IMR-90 (cell line): Measurements from ENCODE around the gene RNF217. TPM values are rescaled to one million over a fixed set of nuclear protein-coding genes. Genes with fewer than 3 reads are reported as not detected.

ENCODE experiments used
- ATAC-seq: fragments of 200-7000 bp; cut with Tn5 transposase; 2 replicates; pipeline ENCODE4 v1.9.1; 2020; ENCODE audit warnings: low read depth, mild to moderate bottlenecking, moderate library complexity
- BruUV-seq: library from RNA; stranded (reverse); fragments of 400-500 nt; replicated peaks from 2 replicates; lab custom pipeline; 2021; lab: Mats Ljungman, UMichigan
- CTCF ChIA-PET: fragments of 300-600 bp; formaldehyde crosslinking; extraction: SDS; loops from one replicate; lab custom pipeline; 2021; ENCODE audit warnings: antibody characterized with exemption; lab: Yijun Ruan, JAX
- POLR2A ChIA-PET: fragments of 300-600 bp; sonication (Branson Sonifier 250); formaldehyde crosslinking; loops from one replicate; lab custom pipeline; 2022; ENCODE audit warnings: antibody characterized with exemption; ENCODE audit not compliant: unreplicated experiment; lab: Charles Lee
- DNase-seq: peaks from one replicate; pipeline ENCODE4 v3.0.0; 2013
- H2AFZ ChIP-seq: replicated peaks from 2 replicates; pipeline ENCODE3; 2013; ENCODE audit warnings: low read length, mild to moderate bottlenecking; ENCODE audit not compliant: poor library complexity
- H2AK5ac ChIP-seq: 2 replicates; pipeline ENCODE4 v1.6.1; 2013; ENCODE audit warnings: low read depth, low read length, inconsistent platforms
- H2AK9ac ChIP-seq: replicated peaks from 2 replicates; pipeline ENCODE3; 2013; ENCODE audit warnings: mild to moderate bottlenecking, low read depth, low read length, moderate library complexity; ENCODE audit not compliant: poor library complexity
- H2BK120ac ChIP-seq: 2 replicates; pipeline ENCODE4 v1.6.1; 2013; ENCODE audit warnings: low read depth, low read length, inconsistent platforms
- H2BK15ac ChIP-seq: 3 replicates; pipeline ENCODE4 v1.6.1; 2013; ENCODE audit warnings: low read depth, low read length, inconsistent platforms
- H2BK20ac ChIP-seq: 2 replicates; pipeline ENCODE4 v1.6.1; 2013; ENCODE audit warnings: low read depth, mild to moderate bottlenecking, inconsistent platforms, low read length, moderate library complexity
- H2BK5ac ChIP-seq: 2 replicates; pipeline ENCODE4 v1.6.1; 2013; ENCODE audit warnings: mild to moderate bottlenecking, low read depth, low read length, inconsistent platforms; ENCODE audit not compliant: poor library complexity, severe bottlenecking
- H3K14ac ChIP-seq: replicated peaks from 2 replicates; pipeline ENCODE4 v1.6.1; 2013; ENCODE audit warnings: low read depth, low read length, inconsistent platforms
- H3K18ac ChIP-seq: 2 replicates; pipeline ENCODE4 v1.6.1; 2013; ENCODE audit warnings: low read depth, low read length, control low read depth
- H3K23ac ChIP-seq: 2 replicates; pipeline ENCODE4 v1.6.1; 2013; ENCODE audit warnings: low read depth, low read length, inconsistent platforms
- H3K27ac ChIP-seq: 2 replicates; pipeline ENCODE4 v1.5.1; 2013; ENCODE audit warnings: mild to moderate bottlenecking, control low read depth, low read length; ENCODE audit not compliant: insufficient read depth
- H3K27me3 ChIP-seq: 2 replicates; pipeline ENCODE4 v1.6.1; 2013; ENCODE audit warnings: low read length; ENCODE audit not compliant: control insufficient read depth, insufficient read depth
- H3K36me3 ChIP-seq: 2 replicates; pipeline ENCODE4 v1.6.1; 2013; ENCODE audit warnings: low read length, mixed read lengths; ENCODE audit not compliant: control insufficient read depth, insufficient read depth
- H3K4ac ChIP-seq: 2 replicates; pipeline ENCODE4 v1.6.1; 2013; ENCODE audit warnings: low read depth, low read length, inconsistent platforms
- H3K4me1 ChIP-seq: 2 replicates; pipeline ENCODE4 v1.6.1; 2013; ENCODE audit warnings: low read length, mixed read lengths; ENCODE audit not compliant: control insufficient read depth, insufficient read depth
- H3K4me2 ChIP-seq: 2 replicates; pipeline ENCODE4 v1.6.1; 2013; ENCODE audit warnings: low read depth, mild to moderate bottlenecking, control low read depth, low read length, moderate library complexity
- H3K4me3 ChIP-seq: 2 replicates; pipeline ENCODE4 v1.5.1; 2013; ENCODE audit warnings: low read depth, mild to moderate bottlenecking, control low read depth, low read length, moderate library complexity; ENCODE audit not compliant: insufficient read depth
- H3K56ac ChIP-seq: 2 replicates; pipeline ENCODE4 v1.6.1; 2013; ENCODE audit warnings: low read length, inconsistent platforms; ENCODE audit not compliant: insufficient read depth; ENCODE audit errors: extremely low read depth
- H3K79me1 ChIP-seq, 2 experiments: 2 replicates each; pipeline ENCODE4 v1.6.1; 2013; ENCODE audit warnings: low read length in 2 of 2, inconsistent platforms in 1 of 2, low read depth in 1 of 2
- H3K9ac ChIP-seq: 2 replicates; pipeline ENCODE4 v1.6.1; 2013; ENCODE audit warnings: low read depth, low read length, control low read depth
- H3K9me1 ChIP-seq: 2 replicates; pipeline ENCODE4 v1.6.1; 2013; ENCODE audit warnings: low read length, inconsistent platforms; ENCODE audit not compliant: insufficient read depth
- H3K9me3 ChIP-seq: 2 replicates; pipeline ENCODE4 v1.6.1; 2013; ENCODE audit warnings: low read length; ENCODE audit not compliant: control insufficient read depth, insufficient read depth
- H4K20me1 ChIP-seq: 2 replicates; pipeline ENCODE4 v1.6.1; 2013; ENCODE audit warnings: low read length, inconsistent platforms; ENCODE audit not compliant: insufficient read depth
- H4K5ac ChIP-seq: 2 replicates; pipeline ENCODE4 v1.6.1; 2013; ENCODE audit warnings: mild to moderate bottlenecking, low read depth, low read length, control low read depth
- H4K8ac ChIP-seq, 2 experiments: 2 replicates each; pipeline ENCODE4 v1.6.1; 2013; ENCODE audit warnings: low read depth in 2 of 2, low read length in 2 of 2, control low read depth in 1 of 2, inconsistent platforms in 1 of 2
- H4K91ac ChIP-seq: 2 replicates; pipeline ENCODE4 v1.6.1; 2013; ENCODE audit warnings: low read depth, low read length, inconsistent platforms; ENCODE audit not compliant: insufficient read depth
- CEBPB ChIP-seq: IDR thresholded peaks from 2 replicates; pipeline ENCODE4 v1.6.1; 2012; ENCODE audit warnings: low read depth, low read length, improper control_type of control experiment
- CTCF ChIP-seq: conservative IDR thresholded peaks from 2 replicates; pipeline ENCODE4 v1.5.1; 2012; ENCODE audit warnings: mild to moderate bottlenecking, low read depth, low read length, improper control_type of control experiment
- ELK1 ChIP-seq: fragments of 150-350 bp; IDR thresholded peaks from 2 replicates; pipeline ENCODE4 v1.6.1; 2016; ENCODE audit warnings: low read depth, mild to moderate bottlenecking, low read length, moderate library complexity, borderline replicate concordance
- MAFK ChIP-seq: IDR thresholded peaks from 2 replicates; pipeline ENCODE4 v1.6.1; 2012; ENCODE audit warnings: low read depth, low read length, improper control_type of control experiment
- POLR2A ChIP-seq: IDR thresholded peaks from 2 replicates; pipeline ENCODE4 v1.6.1; 2012; ENCODE audit warnings: mild to moderate bottlenecking, low read depth, low read length
- WGBS, 2 experiments: methylation state at CpG; one replicate each; pipeline versions ENCODE4 v1.1.5 to v1.1.7; 2013; ENCODE audit warnings: missing lambda C conversion rate in 2 of 2; ENCODE audit not compliant: insufficient read length in 1 of 2; ENCODE audit errors: extremely low coverage in 2 of 2; 5-methylcytosine and 5-hydroxymethylcytosine counted together
- dilution Hi-C: fragments of 300-500 bp; cut with HindIII; formaldehyde crosslinking; loops from one replicate; pipeline ENCODE4 v1.14.3; 2018; ENCODE audit warnings: low sequenced_read_pairs; ENCODE audit not compliant: unreplicated experiment
- in situ Hi-C: fragments of 300-500 bp; cut with MboI; formaldehyde crosslinking; loops from 3 replicates; pipeline ENCODE4 v1.14.3; 2019; ENCODE audit warnings: low sequenced_read_pairs, inconsistent platforms, mixed read lengths
- intact Hi-C: fragments of 100-400 bp; cut with micrococcal nuclease; formaldehyde crosslinking; loops from 2 replicates; pipeline ENCODE4 v1.10.0; 2022
- polyA plus RNA-seq, 3 experiments: library from polyadenylated mRNA; depleted of rRNA; stranded (reverse); fragments of >200 nt; gene quantifications; 2 replicates each; pipeline ENCODE4 v1.2.3, GENCODE V29; 2012; ENCODE audit warnings: low replicate concordance in 1 of 3
- total RNA-seq: library from RNA; depleted of rRNA; stranded (reverse); fragments of >200 nt; gene quantifications from 2 replicates; pipeline ENCODE4 v1.2.3, GENCODE V29; 2012

RNF217 gene
- total and polyA plus RNA-seq, 2 of the 4 experiments (the other 2 are of a cell fraction): 11.7 to 20.4 TPM

GRCh38 chr6:125100074-125100652, 137.9 kb downstream of the RNF217 start:
- Histone ChIP-seq H2AK9ac (no peak overlapping the region), H2AK5ac (peak overlapping the region; percentile 93), H3K4me2 (peak overlapping the region; percentile 98; the same call in 1 of the 2 replicates), H3K4me3 (no peak overlapping the region), H3K18ac (peak overlapping the region; percentile 99), H3K23ac (peak overlapping the region; percentile 77; the same call in 1 of the 2 replicates), H3K27me3 (no peaks in the 10 kb centered on the region), H3K14ac (peak overlapping the region; percentile 89), H3K27ac (peak overlapping the region; percentile 48; the same call in 1 of the 2 replicates), H2BK5ac (peak overlapping the region; percentile 100), H3K9me1 (peaks cover 9% of the 10 kb centered on the region), H2BK120ac (peak overlapping the region; percentile 96), H3K9me3 (no peaks in the 10 kb centered on the region), H3K36me3 (no peaks in the 10 kb centered on the region), H4K91ac (peak overlapping the region; percentile 94), H3K4ac (peak overlapping the region; percentile 93), H4K5ac (peak overlapping the region; percentile 99), H4K20me1 (no peaks in the 10 kb centered on the region), H4K8ac (peak overlapping the region; percentile 49 to 92), H3K4me1 (peaks cover 35% of the 10 kb centered on the region), H2AFZ (peak overlapping the region; percentile 95), H2BK15ac (peak overlapping the region; percentile 53), H3K56ac (peak overlapping the region; percentile 1; the same call in 1 of the 2 replicates), H2BK20ac (peak overlapping the region; percentile 93), H3K79me1 (peaks cover 0 to 9% of the 10 kb centered on the region in 2 experiments; a peak in 2 of 4 replicates), H3K9ac (peak overlapping the region; percentile 96; the same call in 1 of the 2 replicates)
- DNase-seq (no peak), ATAC-seq (no peak)
- CTCF ChIA-PET: interaction anchor here (1.1 to 1.7 kb wide), 3 partner anchors 14 to 35 kb away, joined by 3 to 9 read pairs (median 3); no protein-coding TSS in a partner anchor
- dilution Hi-C loops (no loop called here), in situ Hi-C loops (loop anchor here (25.0 kb wide), 1 partner anchor 138 kb away; the partner anchor contains the start of gene RNF217), intact Hi-C loops (loop anchor here (1.0 to 5.0 kb wide), 2 partner anchors 136 to 202 kb away; partner anchors contain the start of gene HDDC2)
- BruUV-seq: no TSS peak
- WGBS, 2 experiments: 100% methylated on average over 1 of the region's 10 CpGs; no CpG with 5 or more reads in 1 of the 2 experiments
- POLR2A ChIA-PET: interaction anchor here (0.6 to 1.5 kb wide), 3 partner anchors 12 to 198 kb away, joined by 3 to 4 read pairs (median 4); no protein-coding TSS in a partner anchor
- no peak for TF ChIP-seq ELK1
- no peak for TF ChIP-seq CTCF
- peak; percentile 64 for TF ChIP-seq CEBPB
- no peak for TF ChIP-seq MAFK
- no peak for TF ChIP-seq POLR2A
